ENCODE measurements around the gene LGI1. TPM values are rescaled to one million over a fixed set of nuclear protein-coding genes. Genes with fewer than 3 reads are reported as not detected.

LGI1 gene
- total and polyA plus RNA-seq, 2 experiments from 2014 or later = not detected

- Histone ChIP-seq H3K9me2 (ENCODE audit: insufficient read depth) (no peaks in the 10 kb centered on the region), H3K9me3 (ENCODE audit: low read depth) (no peaks in the 10 kb centered on the region), H3K4me2 (ENCODE audit: unreplicated experiment) (no peak overlapping the region), H3K79me2 (ENCODE audit: insufficient read depth) (no peaks in the 10 kb centered on the region), H3K9ac (no peak overlapping the region), H2AFZ (no peak overlapping the region), H4K20me1 (ENCODE audit: insufficient read depth) (no peaks in the 10 kb centered on the region), H3K4me1 (ENCODE audit: insufficient read depth) (0 out of 2 replicates have a peak, but pooled peaks cover 3% of the 10 kb centered on the region), H3K27ac (no peak overlapping the region), H3K36me3 (ENCODE audit: low read depth) (no peaks in the 10 kb centered on the region), H3F3A (ENCODE audit: insufficient read depth) (no peaks in the 10 kb centered on the region), H3K27me3 (replicated peaks; ENCODE audit: insufficient read depth) (no peaks in the 10 kb centered on the region), H3K4me3 (no peak overlapping the region)
- no peak for TF ChIP-seq EZH2phosphoT487 (IDR thresholded peaks at IDR 0.05; ENCODE audit: insufficient read depth, low read depth)
- TF ChIP-seq EZH2 (IDR thresholded peaks at IDR 0.05; ENCODE audit: insufficient read depth, poor library complexity, severe bottlenecking) = no peak
- DNase-seq = no peak
- in situ Hi-C loops (cut with MboI) = no loop called here
- WGBS, 2 experiments (ENCODE audit: low coverage in 1 of 2, low lambda C conversion rate in 2 of 2, missing lambda C conversion rate in 2 of 2) = 34 to 35% methylated on average over 7 of the region's 7 CpGs
Observed at GRCh38 chr10:93751124-93751523, 6.6 kb upstream of the LGI1 start.

GRCh38 chr10:93751832-93752231 lies 5.9 kb upstream of the LGI1 start:
- Histone ChIP-seq H3K36me3 (ENCODE audit: low read depth) (no peaks in the 10 kb centered on the region), H3K79me2 (ENCODE audit: insufficient read depth) (no peaks in the 10 kb centered on the region), H3K27me3 (replicated peaks; ENCODE audit: insufficient read depth) (no peaks in the 10 kb centered on the region), H3K9me2 (ENCODE audit: insufficient read depth) (no peaks in the 10 kb centered on the region), H3K9me3 (ENCODE audit: low read depth) (no peaks in the 10 kb centered on the region), H4K20me1 (ENCODE audit: insufficient read depth) (no peaks in the 10 kb centered on the region), H3K9ac (no peak overlapping the region), H3K27ac (no peak overlapping the region), H3K4me3 (no peak overlapping the region), H2AFZ (peak overlapping the region; percentile 48; the same call in 1 of the 2 replicates), H3K4me2 (ENCODE audit: unreplicated experiment) (no peak overlapping the region), H3F3A (ENCODE audit: insufficient read depth) (no peaks in the 10 kb centered on the region), H3K4me1 (ENCODE audit: insufficient read depth) (0 out of 2 replicates have a peak, but pooled peaks cover under 1% of the 10 kb centered on the region)
- peak; percentile 49 for DNase-seq
- TF ChIP-seq EZH2 (IDR thresholded peaks at IDR 0.05; ENCODE audit: insufficient read depth, poor library complexity, severe bottlenecking) = no peak
- TF ChIP-seq EZH2phosphoT487 (IDR thresholded peaks at IDR 0.05; ENCODE audit: insufficient read depth, low read depth) = no peak
- WGBS, 2 experiments (ENCODE audit: low coverage in 1 of 2, low lambda C conversion rate in 2 of 2, missing lambda C conversion rate in 2 of 2) = 1 to 2% methylated on average over 5 of the region's 5 CpGs
- in situ Hi-C loops (cut with MboI) = no loop called here

GRCh38 chr10:93752761-93753160 lies 5.0 kb upstream of the LGI1 start:
- H3K36me3 ChIP-seq (ENCODE audit: low read depth) = no peaks in the 10 kb centered on the region
- no peaks in the 10 kb centered on the region for H3K9me2 ChIP-seq (ENCODE audit: insufficient read depth)
- peak; percentile 52 for DNase-seq
- H3K9ac ChIP-seq = no peak overlapping the region
- H4K20me1 ChIP-seq (ENCODE audit: insufficient read depth) = no peaks in the 10 kb centered on the region
- H3F3A ChIP-seq (ENCODE audit: insufficient read depth) = no peaks in the 10 kb centered on the region
- no peaks in the 10 kb centered on the region for H3K4me1 ChIP-seq (ENCODE audit: insufficient read depth)
- TF ChIP-seq EZH2 (IDR thresholded peaks at IDR 0.05; ENCODE audit: insufficient read depth, poor library complexity, severe bottlenecking) = no peak
- no peak for TF ChIP-seq EZH2phosphoT487 (IDR thresholded peaks at IDR 0.05; ENCODE audit: insufficient read depth, low read depth)
- H3K27ac ChIP-seq = no peak overlapping the region
- no peaks in the 10 kb centered on the region for H3K9me3 ChIP-seq (ENCODE audit: low read depth)
- H3K27me3 ChIP-seq (replicated peaks; ENCODE audit: insufficient read depth) = peaks cover under 1% of the 10 kb centered on the region
- in situ Hi-C loops (cut with MboI) = no loop called here
- no peaks in the 10 kb centered on the region for H3K79me2 ChIP-seq (ENCODE audit: insufficient read depth)
- H3K4me3 ChIP-seq = no peak overlapping the region
- no peak overlapping the region for H3K4me2 ChIP-seq (ENCODE audit: unreplicated experiment)
- H2AFZ ChIP-seq = no peak overlapping the region

GRCh38 chr10:93753621-93754250 lies 4.0 kb upstream of the LGI1 start:
- Histone ChIP-seq H2AFZ (no peak overlapping the region), H3K4me2 (ENCODE audit: unreplicated experiment) (no peak overlapping the region), H3K9ac (no peak overlapping the region), H3K4me1 (ENCODE audit: insufficient read depth) (no peaks in the 10 kb centered on the region), H3K27me3 (replicated peaks; ENCODE audit: insufficient read depth) (peaks cover 11% of the 10 kb centered on the region), H3K4me3 (no peak overlapping the region), H3K79me2 (ENCODE audit: insufficient read depth) (no peaks in the 10 kb centered on the region), H3F3A (ENCODE audit: insufficient read depth) (no peaks in the 10 kb centered on the region), H3K9me3 (ENCODE audit: low read depth) (no peaks in the 10 kb centered on the region), H3K27ac (no peak overlapping the region), H4K20me1 (ENCODE audit: insufficient read depth) (no peaks in the 10 kb centered on the region), H3K36me3 (ENCODE audit: low read depth) (no peaks in the 10 kb centered on the region), H3K9me2 (ENCODE audit: insufficient read depth) (no peaks in the 10 kb centered on the region)
- WGBS, 2 experiments (ENCODE audit: low coverage in 1 of 2, low lambda C conversion rate in 2 of 2, missing lambda C conversion rate in 2 of 2) = 6% methylated on average over 3 of the region's 3 CpGs
- TF ChIP-seq EZH2phosphoT487 (IDR thresholded peaks at IDR 0.05; ENCODE audit: insufficient read depth, low read depth) (no peak), EZH2 (IDR thresholded peaks at IDR 0.05; ENCODE audit: insufficient read depth, poor library complexity, severe bottlenecking) (no peak)
- in situ Hi-C loops (cut with MboI) = no loop called here
- no peak for DNase-seq

- DNase-seq = no peak
- Histone ChIP-seq H3K27me3 (replicated peaks; ENCODE audit: insufficient read depth) (peaks cover 21% of the 10 kb centered on the region), H3K4me1 (ENCODE audit: insufficient read depth) (no peaks in the 10 kb centered on the region), H2AFZ (no peak overlapping the region), H3K27ac (no peak overlapping the region), H3F3A (ENCODE audit: insufficient read depth) (no peaks in the 10 kb centered on the region), H4K20me1 (ENCODE audit: insufficient read depth) (no peaks in the 10 kb centered on the region), H3K4me3 (no peak overlapping the region), H3K9ac (no peak overlapping the region), H3K36me3 (ENCODE audit: low read depth) (no peaks in the 10 kb centered on the region), H3K4me2 (ENCODE audit: unreplicated experiment) (no peak overlapping the region), H3K79me2 (ENCODE audit: insufficient read depth) (no peaks in the 10 kb centered on the region), H3K9me3 (ENCODE audit: low read depth) (no peaks in the 10 kb centered on the region), H3K9me2 (ENCODE audit: insufficient read depth) (no peaks in the 10 kb centered on the region)
- TF ChIP-seq EZH2phosphoT487 (IDR thresholded peaks at IDR 0.05; ENCODE audit: insufficient read depth, low read depth) (no peak), EZH2 (IDR thresholded peaks at IDR 0.05; ENCODE audit: insufficient read depth, poor library complexity, severe bottlenecking) (no peak)
- in situ Hi-C loops (cut with MboI) = no loop called here
- WGBS, 2 experiments (ENCODE audit: low coverage in 1 of 2, low lambda C conversion rate in 2 of 2, missing lambda C conversion rate in 2 of 2) = 53 to 57% methylated on average over 3 of the region's 3 CpGs
Observed at GRCh38 chr10:93754761-93755160, 3.0 kb upstream of the LGI1 start.
